Prostate gland (tissue), 2 donors: Measurements from ENCODE around the gene ANAPC16. TPM values are rescaled to one million over a fixed set of nuclear protein-coding genes. Genes with fewer than 3 reads are reported as not detected.

Source experiments
- DNase-seq: peaks from one replicate; pipeline ENCODE4 v3.0.0-alpha.2; 2019; ENCODE audit warnings: low spot score
- H3K27ac ChIP-seq, 2 donors: fragments of 200-600 bp; sonication (generic); 2 replicates each; pipeline ENCODE4 v1.5.1; 2017 to 2019
- H3K27me3 ChIP-seq: fragments of 200-600 bp; sonication (generic); replicated peaks from 2 replicates; pipeline ENCODE4 v1.5.1; 2019; ENCODE audit not compliant: insufficient read depth
- H3K36me3 ChIP-seq, 2 donors: fragments of 200-600 bp; sonication (generic); 1 replicate in 1 of 2; 2 replicates in 1 of 2; pipeline versions ENCODE4 v1.5.1 to v1.8.1; 2017 to 2019
- H3K4me1 ChIP-seq: fragments of 200-600 bp; sonication (generic); replicated peaks from 2 replicates; pipeline ENCODE4 v1.5.1; 2019
- H3K4me3 ChIP-seq, 2 donors: fragments of 200-600 bp; sonication (generic); 2 replicates each; pipeline ENCODE4 v1.5.1; 2017 to 2019
- H3K9me3 ChIP-seq: fragments of 200-600 bp; sonication (generic); 2 replicates; pipeline ENCODE4 v1.5.1; 2017
- CTCF ChIP-seq, 4 experiments: fragments of 200-600 bp in 2 of 4; fragments of 450-650 bp in 2 of 4; sonication (generic) in 2 of 4; IDR thresholded peaks; 1 replicate in 3 of 4; 2 replicates in 1 of 4; pipeline ENCODE4 v1.5.1; 2016 to 2019; ENCODE audit warnings: antibody characterized with exemption in 4 of 4, mild to moderate bottlenecking in 2 of 4, moderate library complexity in 2 of 4
- POLR2A ChIP-seq: fragments of 450-650 bp; IDR thresholded peaks from one replicate; pipeline ENCODE4 v1.6.1; 2016; ENCODE audit warnings: antibody characterized with exemption, mild to moderate bottlenecking
- POLR2AphosphoS5 ChIP-seq: sonication (generic); formaldehyde crosslinking; IDR thresholded peaks from one replicate; pipeline ENCODE4 v1.6.1; 2017; ENCODE audit warnings: antibody characterized with exemption
- WGBS: methylation state at CpG from one replicate; pipeline ENCODE4 v1.1.5; 2018; 5-methylcytosine and 5-hydroxymethylcytosine counted together
- intact Hi-C: fragments of 100-400 bp; cut with DNase I; formaldehyde crosslinking; loops from one replicate; pipeline ENCODE4 v1.14.2; 2022
- total RNA-seq, 2 donors: library from RNA; depleted of rRNA; stranded (reverse); fragments of >200 nt; gene quantifications; one replicate each; pipeline ENCODE4 v1.1.0, GENCODE V29; 2016

ANAPC16 gene
- total RNA-seq, 2 donors from 2014 or later, result 73.4 to 123 TPM

GRCh38 chr10:72274730-72275350 is 59.0 kb downstream of the ANAPC16 start:
- DNase-seq, result peak; percentile 80
- intact Hi-C loops, result loop anchor here (2.0 to 10.0 kb wide), 3 partner anchors 42 to 140 kb away; no protein-coding TSS in a partner anchor
- 5% methylated on average over 21 of the region's 26 CpGs for WGBS
- Histone ChIP-seq H3K36me3 (peaks cover 0 to 12% of the 10 kb centered on the region in 2 donors), H3K9me3 (no peaks in the 10 kb centered on the region), H3K27ac (peak overlapping the region; percentile 97 to 98), H3K4me3 (peak overlapping the region; percentile 71 to 76), H3K27me3 (no peaks in the 10 kb centered on the region), H3K4me1 (no peaks in the 10 kb centered on the region)
- TF ChIP-seq POLR2AphosphoS5 (peak; percentile 50), CTCF (IDR thresholded peaks at IDR 0.05) (peak; percentile 70 to 88 (median 78)), POLR2A (no peak)

GRCh38 chr10:72275351-72276012 is 59.7 kb downstream of the ANAPC16 start:
- 2% methylated on average over 12 of the region's 12 CpGs for WGBS
- peaks cover 0 to 12% of the 10 kb centered on the region in 2 donors for H3K36me3 ChIP-seq
- H3K27me3 ChIP-seq, result no peaks in the 10 kb centered on the region
- H3K27ac ChIP-seq, result peak overlapping the region; percentile 97 to 98
- DNase-seq, result no peak
- intact Hi-C loops, result loop anchor here (2.0 to 10.0 kb wide), 2 partner anchors 61 to 141 kb away; no protein-coding TSS in a partner anchor
- no peaks in the 10 kb centered on the region for H3K9me3 ChIP-seq
- no peaks in the 10 kb centered on the region for H3K4me1 ChIP-seq
- TF ChIP-seq CTCF (IDR thresholded peaks at IDR 0.05) (no peak), POLR2AphosphoS5 (peak; percentile 21), POLR2A (peak; percentile 25)
- peak overlapping the region; percentile 71 to 76 for H3K4me3 ChIP-seq

- DNase-seq, result peak; percentile 93
- intact Hi-C loops, result loop anchor here (10.0 kb wide), 1 partner anchor 141 kb away; no protein-coding TSS in a partner anchor
- 23% methylated on average over 4 of the region's 4 CpGs for WGBS
These were observed 60.2 kb downstream of the ANAPC16 start for GRCh38 chr10:72276013-72276387.

GRCh38 chr10:72276421-72277339 is 60.9 kb downstream of the ANAPC16 start:
- intact Hi-C loops, result loop anchor here (10.0 kb wide), 1 partner anchor 142 kb away; no protein-coding TSS in a partner anchor
- WGBS, result 33% methylated on average over 6 of the region's 6 CpGs

More at GRCh38 chr10:72276013-72276387, 60.2 kb downstream of the ANAPC16 start:
- Histone ChIP-seq H3K4me3 (peak overlapping the region; percentile 71 to 76), H3K9me3 (no peaks in the 10 kb centered on the region), H3K27ac (peak overlapping the region; percentile 97 to 98), H3K36me3 (peaks cover 0 to 12% of the 10 kb centered on the region in 2 donors), H3K4me1 (no peaks in the 10 kb centered on the region), H3K27me3 (no peaks in the 10 kb centered on the region)
- TF ChIP-seq POLR2A (peak; percentile 37), CTCF (IDR thresholded peaks at IDR 0.05) (no peak), POLR2AphosphoS5 (peak; percentile 86)

More at GRCh38 chr10:72276421-72277339, 60.9 kb downstream of the ANAPC16 start:
- Histone ChIP-seq H3K27me3 (no peaks in the 10 kb centered on the region), H3K27ac (peak overlapping the region; percentile 97 to 98), H3K36me3 (peaks cover 0 to 12% of the 10 kb centered on the region in 2 donors), H3K4me3 (peak overlapping the region in 1 of 2 donors; percentile 71), H3K4me1 (no peaks in the 10 kb centered on the region), H3K9me3 (no peaks in the 10 kb centered on the region)
- TF ChIP-seq POLR2AphosphoS5, result peak; percentile 5
- no peak for TF ChIP-seq CTCF (IDR thresholded peaks at IDR 0.05)
- no peak for DNase-seq
